SK-N-SH treated with all-trans-retinoic acid at 6 μM for 48 hours (cell line): ENCODE measurements around the gene SKAP2.

ENCODE experiments used
- ATAC-seq: fragments of 200-7000 bp; cut with Tn5 transposase; 3 replicates; pipeline ENCODE4 v1.9.1; 2020; ENCODE audit warnings: mild to moderate bottlenecking, moderate library complexity
- ARNTL ChIP-seq: fragments of 450-650 bp; formaldehyde crosslinking; IDR thresholded peaks from 2 replicates; pipeline ENCODE4 v1.5.0; 2020; ENCODE audit warnings: low read depth, mild to moderate bottlenecking, moderate library complexity, borderline replicate concordance
- BACH2 ChIP-seq: fragments of 250-450 bp; sonication (Bioruptor Pico); IDR thresholded peaks from 2 replicates; pipeline ENCODE4 v1.9.0; 2021; ENCODE audit warnings: mild to moderate bottlenecking, borderline replicate concordance
- CSDC2 ChIP-seq: fragments of 250-450 bp; sonication (Bioruptor Pico); IDR thresholded peaks from 2 replicates; pipeline ENCODE4 v1.5.0; 2020; ENCODE audit warnings: mild to moderate bottlenecking, moderate library complexity
- CSRNP3 ChIP-seq: fragments of 250-450 bp; sonication (Bioruptor Pico); IDR thresholded peaks from 2 replicates; pipeline ENCODE4 v1.5.1; 2021; ENCODE audit warnings: mild to moderate bottlenecking, moderate library complexity
- ESRRG ChIP-seq: fragments of 250-450 bp; sonication (Bioruptor Pico); IDR thresholded peaks from 2 replicates; pipeline ENCODE4 v1.6.1; 2021; ENCODE audit warnings: mild to moderate bottlenecking
- GLIS3 ChIP-seq: fragments of 250-450 bp; sonication (Bioruptor Pico); IDR thresholded peaks from 2 replicates; pipeline ENCODE4 v1.5.0; 2020; ENCODE audit warnings: mild to moderate bottlenecking, moderate library complexity
- ISL1 ChIP-seq: fragments of 250-450 bp; sonication (Bioruptor Pico); IDR thresholded peaks from 2 replicates; pipeline ENCODE4 v2.1.2; 2022; ENCODE audit warnings: mild to moderate bottlenecking, moderate library complexity
- PATZ1 ChIP-seq: fragments of 250-450 bp; sonication (Bioruptor Pico); IDR thresholded peaks from 2 replicates; pipeline ENCODE4 v1.8.0; 2020; ENCODE audit warnings: mild to moderate bottlenecking, moderate library complexity, borderline replicate concordance
- PPARA ChIP-seq: fragments of 250-450 bp; sonication (Bioruptor Pico); IDR thresholded peaks from 2 replicates; pipeline ENCODE4 v1.5.0; 2020; ENCODE audit warnings: mild to moderate bottlenecking, borderline replicate concordance
- RARB ChIP-seq: fragments of 250-450 bp; sonication (Bioruptor Pico); IDR thresholded peaks from 2 replicates; pipeline ENCODE4 v1.8.0; 2021; ENCODE audit warnings: mild to moderate bottlenecking, moderate library complexity
- SNAI2 ChIP-seq: fragments of 250-450 bp; sonication (Bioruptor Pico); IDR thresholded peaks from 2 replicates; pipeline ENCODE4 v1.5.0; 2020; ENCODE audit warnings: mild to moderate bottlenecking, moderate library complexity
- TCF4 ChIP-seq: fragments of 250-450 bp; sonication (Bioruptor Pico); IDR thresholded peaks from 2 replicates; pipeline ENCODE4 v1.8.0; 2021; ENCODE audit warnings: mild to moderate bottlenecking, moderate library complexity, borderline replicate concordance
- TOX ChIP-seq: fragments of 250-450 bp; sonication (Bioruptor Pico); IDR thresholded peaks from 2 replicates; pipeline ENCODE4 v1.8.0; 2021; ENCODE audit warnings: mild to moderate bottlenecking, moderate library complexity, borderline replicate concordance
- TSHZ2 ChIP-seq: fragments of 250-450 bp; sonication (Bioruptor Pico); IDR thresholded peaks from 2 replicates; pipeline ENCODE4 v1.5.0; 2020; ENCODE audit warnings: mild to moderate bottlenecking, moderate library complexity
- ZC3H10 ChIP-seq: fragments of 250-450 bp; sonication (Bioruptor Pico); IDR thresholded peaks from 2 replicates; pipeline ENCODE4 v1.5.1; 2021; ENCODE audit warnings: mild to moderate bottlenecking, moderate library complexity
- ZFP3 ChIP-seq: fragments of 250-450 bp; sonication (Bioruptor Pico); IDR thresholded peaks from 2 replicates; pipeline ENCODE4 v1.5.0; 2020; ENCODE audit warnings: mild to moderate bottlenecking, moderate library complexity
- ZNF565 ChIP-seq: fragments of 450-650 bp; formaldehyde crosslinking; conservative IDR thresholded peaks from 2 replicates; pipeline ENCODE4 v1.5.0; 2020; ENCODE audit warnings: low read depth, mild to moderate bottlenecking, moderate library complexity

Gene SKAP2

GRCh38 chr7:26638140-26638539, 226.2 kb downstream of the SKAP2 start (continued):
- TF ChIP-seq TSHZ2 (CRISPR knock-in tag) = no peak
- no peak for TF ChIP-seq PATZ1 (CRISPR knock-in tag)
- no peak for TF ChIP-seq ZFP3 (CRISPR knock-in tag)
- no peak for TF ChIP-seq GLIS3 (CRISPR knock-in tag)
- TF ChIP-seq SNAI2 (CRISPR knock-in tag) = no peak

GRCh38 chr7:26637610-26638009, 226.8 kb downstream of the SKAP2 start:
- TF ChIP-seq TSHZ2 (CRISPR knock-in tag) = no peak
- no peak for TF ChIP-seq BACH2
- TF ChIP-seq GLIS3 (CRISPR knock-in tag) = no peak
- TF ChIP-seq RARB = no peak
- no peak for TF ChIP-seq ISL1 (CRISPR knock-in tag)
- TF ChIP-seq CSDC2 (CRISPR knock-in tag) = no peak
- TF ChIP-seq ESRRG (CRISPR knock-in tag) = no peak
- no peak for TF ChIP-seq ZFP3 (CRISPR knock-in tag)
- no peak for TF ChIP-seq ZNF565
- no peak for TF ChIP-seq CSRNP3 (CRISPR knock-in tag)
- no peak for TF ChIP-seq TCF4
- no peak for TF ChIP-seq ARNTL (CRISPR knock-in tag)
- TF ChIP-seq PPARA = no peak
- TF ChIP-seq, all 23 proteins: peak for 0
- ATAC-seq = no peak

GRCh38 chr7:26636808-26637207, 227.6 kb downstream of the SKAP2 start:
- ATAC-seq = no peak
- no peak for TF ChIP-seq TOX (CRISPR knock-in tag)
- TF ChIP-seq ZC3H10 (CRISPR knock-in tag) = no peak
- TF ChIP-seq GLIS3 (CRISPR knock-in tag) = no peak
- no peak for TF ChIP-seq ISL1 (CRISPR knock-in tag)
- no peak for TF ChIP-seq TCF4
- TF ChIP-seq TSHZ2 (CRISPR knock-in tag) = no peak
- TF ChIP-seq CSDC2 (CRISPR knock-in tag) = no peak
- TF ChIP-seq ESRRG (CRISPR knock-in tag) = no peak
- TF ChIP-seq, all 23 proteins: peak for 0
